ENCODE measurements around the gene PTBP2.

PTBP2 gene

DNA sequence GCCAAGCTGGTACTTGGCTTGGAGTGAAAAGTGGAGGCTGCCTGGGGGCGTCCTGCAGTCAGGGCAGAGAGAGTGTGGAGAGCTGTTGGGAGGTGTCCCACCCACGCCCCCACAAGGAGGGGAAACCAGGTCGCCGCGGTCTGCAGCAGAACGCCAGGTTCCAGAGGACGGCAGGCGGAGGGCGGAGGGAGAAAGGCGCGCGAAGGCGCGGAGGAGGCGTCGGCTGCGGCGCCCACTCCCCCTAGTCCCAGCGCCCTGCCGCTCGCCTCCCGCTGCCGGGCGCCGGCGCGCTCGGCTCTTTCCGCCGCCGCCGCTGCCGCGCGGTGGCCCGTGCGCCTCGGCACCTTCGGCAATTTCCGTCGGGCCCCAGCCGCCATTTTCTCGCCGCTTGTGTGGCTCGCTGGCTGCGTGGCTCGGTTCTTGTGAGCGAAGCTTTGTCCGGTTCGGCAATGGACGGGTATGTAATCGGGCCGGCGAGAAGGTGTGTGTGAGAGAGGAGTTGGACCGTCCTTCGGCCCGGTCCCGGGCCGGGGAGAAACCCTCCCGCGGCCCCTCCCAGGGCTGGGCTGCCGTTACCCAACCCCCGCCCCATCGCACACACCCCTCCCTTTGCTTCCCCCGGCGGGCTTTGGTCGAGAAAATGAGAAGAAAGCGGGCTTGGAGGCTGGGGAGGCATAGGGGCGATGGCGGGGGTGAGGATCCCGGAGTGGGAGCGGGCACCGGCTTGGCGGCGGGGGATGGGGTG lies at the start of gene PTBP2:
TSS of gene PTBP2 (plus strand) at position 369 of the 745 bp plus-strand sequence. CDS start at position 450, 81 bp downstream.
- DNase-seq (ENCODE audit: low read depth in 3 of 3), result peak; percentile 58 to 78 (median 65)

- DNase-seq (ENCODE audit: low read depth in 3 of 3), result no peak
Measured at GRCh38 chr1:96674915-96675314, 46.7 kb upstream of the PTBP2 start.

GRCh38 chr1:96682056-96682455 lies 39.5 kb upstream of the PTBP2 start:
- no peak for DNase-seq (ENCODE audit: low read depth in 3 of 3)

DNA sequence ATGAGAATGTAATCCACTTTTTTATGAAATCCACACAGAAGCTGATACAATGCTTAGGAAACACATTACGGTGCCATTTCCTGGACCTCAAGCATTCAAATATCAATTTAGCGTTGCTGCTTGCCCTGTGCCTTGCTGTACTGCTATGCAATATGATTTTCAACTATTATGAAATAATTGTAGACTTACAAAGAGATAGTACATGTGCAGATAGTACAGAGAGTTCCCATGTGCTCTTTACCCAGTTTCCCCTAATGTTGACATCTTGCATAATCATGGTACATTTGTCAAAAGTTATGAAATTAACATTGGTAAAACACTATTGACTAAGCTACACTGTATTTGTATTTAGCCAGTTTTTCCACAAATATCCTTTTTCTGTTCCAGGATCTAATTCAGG lies 37.7 kb upstream of the PTBP2 start:
- no peak for DNase-seq (ENCODE audit: low read depth in 3 of 3)

- DNase-seq (ENCODE audit: low read depth in 3 of 3), result no peak
Measured at GRCh38 chr1:96684744-96685143, 36.8 kb upstream of the PTBP2 start.

GRCh38 chr1:96688767-96689166 lies 32.8 kb upstream of the PTBP2 start:
- DNase-seq (ENCODE audit: low read depth in 3 of 3), result no peak

DNA sequence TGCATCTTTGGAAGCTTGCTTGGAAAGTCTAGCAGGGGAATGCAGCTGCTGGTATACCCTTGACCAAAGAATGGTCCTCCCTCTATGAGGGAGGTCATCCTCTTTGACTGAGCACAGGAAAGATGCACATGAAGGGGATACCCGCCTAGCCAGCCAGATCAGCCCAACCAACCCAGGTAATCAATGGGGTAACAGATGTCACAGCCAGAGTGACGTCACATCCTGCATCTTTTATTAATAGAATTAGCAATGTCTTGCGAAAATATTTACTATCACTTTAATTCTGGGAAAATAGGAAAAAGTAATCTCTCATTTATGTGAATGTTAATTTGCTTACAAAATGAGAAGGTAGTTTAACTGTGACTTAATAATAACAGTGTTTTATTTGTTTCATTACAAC lies 25.6 kb upstream of the PTBP2 start:
- no peak for DNase-seq (ENCODE audit: low read depth in 3 of 3)

DNA sequence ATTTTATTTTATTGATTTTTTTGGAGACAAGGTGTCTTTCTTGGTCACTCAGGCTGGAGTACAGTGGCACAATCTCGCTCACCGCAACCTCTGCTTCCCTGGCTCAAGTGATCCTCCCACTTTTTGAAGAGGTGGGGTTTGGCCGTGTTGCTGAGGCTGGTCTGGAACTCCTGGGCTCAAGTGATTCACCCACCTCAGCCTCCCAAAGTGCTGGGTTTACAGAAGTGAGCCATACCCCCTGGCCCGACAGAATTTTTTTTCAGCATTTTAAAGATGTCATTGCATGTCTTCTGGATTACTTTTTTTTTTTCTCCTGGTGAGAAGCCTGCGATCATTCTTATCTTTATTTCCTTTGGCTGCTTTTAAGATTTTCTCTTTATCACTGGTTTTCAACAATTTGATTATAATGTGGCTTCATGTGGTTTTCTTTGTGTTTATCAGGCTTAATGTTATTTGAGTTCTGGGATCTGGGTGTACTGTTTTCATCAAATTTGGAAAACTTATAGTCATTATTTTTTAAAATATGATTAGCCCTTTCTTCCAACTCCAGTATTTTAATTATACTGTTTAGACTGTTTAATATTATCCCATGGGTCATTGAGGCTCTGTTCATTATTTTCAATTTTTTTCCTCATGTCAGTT lies 23.1 kb upstream of the PTBP2 start:
- no peak for DNase-seq (ENCODE audit: low read depth in 3 of 3)

DNA sequence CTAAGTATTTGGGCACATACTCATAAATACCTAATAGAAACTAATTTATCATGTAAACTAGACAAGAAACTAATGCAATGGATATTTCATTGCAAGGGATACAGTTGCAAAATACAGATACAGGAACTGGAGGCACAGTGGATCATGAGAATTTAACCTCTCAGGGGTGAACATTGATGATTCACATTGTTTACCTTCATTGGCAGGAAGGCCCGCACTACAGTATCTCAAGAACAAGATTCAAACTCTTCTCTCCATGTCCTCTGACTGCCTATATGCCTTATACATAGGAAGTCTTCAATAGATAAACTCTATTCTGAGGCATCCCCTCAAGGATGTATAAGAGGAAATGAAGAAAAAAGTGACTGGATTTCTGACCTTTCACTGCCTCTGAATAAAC lies 18.4 kb upstream of the PTBP2 start:
- DNase-seq (ENCODE audit: low read depth in 3 of 3), result no peak

DNA sequence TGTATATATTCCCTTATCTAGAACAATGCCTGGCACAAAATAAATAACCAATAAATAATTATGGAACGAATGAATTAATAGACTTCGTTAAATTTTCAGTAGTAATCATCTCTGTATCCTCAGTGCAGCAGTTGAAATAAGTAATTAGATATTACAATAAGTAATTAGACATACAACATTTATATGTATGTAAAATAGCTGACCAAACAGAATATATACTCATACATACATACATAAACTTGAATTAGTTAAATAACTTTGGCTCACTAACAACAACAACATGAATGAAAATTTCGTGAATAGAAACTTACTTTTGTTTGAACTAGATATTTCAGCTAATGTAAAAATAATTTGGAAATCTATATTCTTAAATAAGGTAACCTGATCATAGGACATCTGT lies 14.6 kb upstream of the PTBP2 start:
- no peak for DNase-seq (ENCODE audit: low read depth in 3 of 3)

- DNase-seq (ENCODE audit: low read depth in 3 of 3), result no peak
Measured at GRCh38 chr1:96708482-96708881, 13.1 kb upstream of the PTBP2 start.

DNA sequence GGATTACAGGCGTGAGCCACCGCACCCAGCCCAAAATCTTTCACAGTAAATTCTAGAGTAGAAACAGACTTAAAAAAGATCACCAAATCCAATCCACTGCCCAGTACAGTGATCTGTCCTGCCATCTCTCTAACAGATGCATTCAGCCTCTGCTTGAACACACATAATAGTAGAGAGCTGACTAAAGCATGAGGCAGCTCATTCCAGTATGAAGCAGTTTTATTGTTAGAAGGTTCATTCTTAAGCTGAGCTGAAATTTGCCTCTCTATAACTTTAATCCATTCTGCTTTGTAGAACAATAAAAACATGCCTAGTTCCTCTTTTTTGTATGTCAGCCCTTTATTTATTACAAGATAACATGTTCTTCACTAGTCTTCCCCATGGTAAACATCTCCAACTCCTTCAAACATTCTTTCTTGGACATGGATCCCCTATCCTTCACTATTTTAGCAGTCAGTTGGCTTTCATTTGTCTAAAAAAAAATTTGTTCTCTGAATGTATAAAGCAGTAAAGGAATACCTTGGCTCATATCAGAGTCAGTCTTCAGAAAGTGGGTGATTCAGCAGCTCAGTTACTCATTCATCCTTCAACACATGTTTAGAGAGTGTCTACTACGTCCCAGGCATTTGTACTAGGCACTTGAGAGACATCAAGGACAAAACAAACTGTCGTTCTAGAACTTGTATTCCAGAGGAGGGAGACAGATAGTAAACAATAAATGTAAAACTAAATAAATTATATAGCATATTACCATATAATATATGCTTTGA lies 10.7 kb upstream of the PTBP2 start:
- no peak for DNase-seq (ENCODE audit: low read depth in 3 of 3)

DNA sequence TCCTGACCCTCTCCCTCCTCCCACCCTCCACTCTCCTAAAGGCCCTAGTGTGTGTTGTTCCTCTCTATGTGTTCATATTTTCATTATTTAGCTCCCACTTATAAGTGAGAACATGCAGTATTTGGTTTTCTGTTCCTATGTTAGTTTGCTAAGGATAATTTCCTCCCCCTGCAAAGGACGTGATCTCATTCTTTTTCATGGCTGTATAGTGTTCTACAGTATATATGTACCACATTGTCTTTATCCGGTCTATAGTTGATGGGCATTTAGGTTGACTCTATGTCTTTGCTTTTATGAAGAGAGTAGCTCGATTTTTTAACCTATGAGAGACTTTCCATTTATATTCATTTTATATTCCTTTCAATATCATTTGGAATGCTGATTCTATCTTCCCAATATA lies 7.9 kb upstream of the PTBP2 start:
- no peak for DNase-seq (ENCODE audit: low read depth in 3 of 3)

DNA sequence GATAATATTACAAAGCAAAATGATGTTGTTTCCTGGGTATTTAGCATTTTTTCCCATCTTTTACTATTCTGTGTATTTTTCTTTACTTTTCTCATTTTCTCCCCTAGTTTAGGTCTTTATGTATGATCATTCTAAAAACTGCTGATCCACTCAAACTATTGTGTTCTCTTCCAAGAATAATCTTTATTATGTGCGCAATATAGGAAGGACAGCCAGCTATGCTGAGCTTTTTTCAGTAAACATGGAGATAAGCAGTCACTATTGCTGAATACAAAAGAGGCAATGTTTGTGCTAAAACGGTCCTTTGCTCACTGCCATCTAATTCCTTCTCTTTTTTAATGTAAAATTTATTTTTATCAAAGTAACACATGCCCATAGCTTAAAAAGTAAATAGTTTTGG lies 6.7 kb upstream of the PTBP2 start:
- no peak for DNase-seq (ENCODE audit: low read depth in 3 of 3)

- DNase-seq (ENCODE audit: low read depth in 3 of 3), result no peak
Measured at GRCh38 chr1:96715482-96715881, 6.1 kb upstream of the PTBP2 start.

GRCh38 chr1:96721053-96721415 lies 550 bp upstream of the PTBP2 start:
- DNase-seq (ENCODE audit: low read depth in 3 of 3), result no peak

GRCh38 chr1:96722161-96722922 lies 758 bp downstream of the PTBP2 start:
- DNase-seq (ENCODE audit: low read depth in 3 of 3), result peak; percentile 27 to 50 (median 27)

GRCh38 chr1:96722958-96723357 lies 1.4 kb downstream of the PTBP2 start:
- no peak for DNase-seq (ENCODE audit: low read depth in 3 of 3)

GRCh38 chr1:96723377-96723776 lies 1.8 kb downstream of the PTBP2 start:
- no peak for DNase-seq (ENCODE audit: low read depth in 3 of 3)

DNA sequence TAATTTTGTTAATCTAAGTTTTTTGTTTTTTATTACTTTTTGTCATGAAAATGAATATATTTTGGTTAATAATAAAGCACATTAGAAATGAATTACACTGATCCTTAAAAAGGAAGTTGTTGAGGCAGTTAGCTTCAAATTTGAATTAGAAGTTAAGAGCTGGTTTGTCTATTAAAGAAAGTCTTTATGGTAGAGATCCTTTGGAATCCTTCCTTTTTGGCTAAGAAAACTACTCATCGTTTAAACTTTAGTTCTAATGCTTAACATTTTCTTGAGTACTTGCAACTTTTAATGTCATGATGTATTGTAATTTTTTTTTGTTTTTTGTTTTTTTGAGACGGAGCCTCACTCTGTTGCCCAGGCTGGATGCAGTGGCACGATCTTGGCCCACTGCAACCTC lies 2.4 kb downstream of the PTBP2 start:
- DNase-seq (ENCODE audit: low read depth in 3 of 3), result no peak

- no peak for DNase-seq (ENCODE audit: low read depth in 3 of 3)
Measured at GRCh38 chr1:96727860-96728259, 6.3 kb downstream of the PTBP2 start.
